Psoas muscle (tissue), 8 donors: ENCODE results near the gene KDF1. TPM values are rescaled to one million over a fixed set of nuclear protein-coding genes. Genes with fewer than 3 reads are reported as not detected.

Experiments
- ATAC-seq, 4 donors: fragments of 200-7000 bp; cut with Tn5 transposase; one replicate each; pipeline ENCODE4 v1.9.1; 2020; ENCODE audit warnings: moderate library complexity in 3 of 4, mild to moderate bottlenecking in 2 of 4
- DNase-seq, 2 donors: peaks; one replicate each; pipeline ENCODE4 v3.0.0-alpha.2; 2020
- H3K27ac ChIP-seq: fragments of 200-600 bp; one replicate; pipeline ENCODE4 v1.8.0; 2022
- H3K27me3 ChIP-seq, 3 donors: fragments of 200-600 bp in 1 of 3; one replicate each; pipeline versions ENCODE4 v1.6.1 to v1.8.0; 2013 to 2022; ENCODE audit warnings: low read length in 2 of 3, mild to moderate bottlenecking in 2 of 3, moderate library complexity in 1 of 3; ENCODE audit not compliant: insufficient read depth in 3 of 3
- H3K36me3 ChIP-seq, 2 donors: fragments of 200-600 bp in 1 of 2; one replicate each; pipeline versions ENCODE4 v1.6.1 to v1.8.0; 2013 to 2022; ENCODE audit warnings: low read depth in 1 of 2, mild to moderate bottlenecking in 1 of 2, moderate library complexity in 1 of 2; ENCODE audit not compliant: insufficient read depth in 1 of 2
- H3K4me1 ChIP-seq: fragments of 200-600 bp; one replicate; pipeline ENCODE4 v1.8.0; 2022
- H3K4me3 ChIP-seq: fragments of 200-600 bp; one replicate; pipeline ENCODE4 v1.8.0; 2022; ENCODE audit warnings: mild to moderate bottlenecking
- H3K9me3 ChIP-seq: fragments of 200-600 bp; one replicate; pipeline ENCODE4 v1.8.0; 2022
- CTCF ChIP-seq: fragments of 200-600 bp; IDR thresholded peaks from one replicate; pipeline ENCODE4 v1.8.0; 2022; ENCODE audit warnings: antibody characterized with exemption
- WGBS, 3 donors: extraction: QIAGEN DNeasy Blood & Tissue Kit; methylation state at CpG; one replicate each; pipeline versions ENCODE4 v1.1.6 to v1.1.7; 2013; 5-methylcytosine and 5-hydroxymethylcytosine counted together
- intact Hi-C, 2 donors: fragments of 100-400 bp; cut with DNase I; formaldehyde crosslinking; loops; one replicate each; pipeline versions ENCODE4 v1.11.0 to v1.14.2; 2022
- polyA plus RNA-seq, 3 donors: library from polyadenylated mRNA; stranded (reverse); fragments of 200-250 nt; gene quantifications; one replicate each; pipeline ENCODE4 v1.2.3, GENCODE V29; 2013
- total RNA-seq, 4 donors: library from RNA; stranded (reverse); fragmentation: NEBNext Ultra II Directional in 2 of 4; extraction: Animal tissue kit (Norgen Biotek cat#: 25700) in 2 of 4; gene quantifications; one replicate each; pipeline versions ENCODE4 v1.2.1 to v1.2.4, GENCODE V29; 2021 to 2023
- donor health status: healthy with polysubstance abuse.
- donor health status: DM: no; HTN: no; CAD: no; lungs with moderate emphysema.
- donor health status: Bipolar disorder and iron deficiency.
- donor health status: healthy.
- donor health status: DM: yes; HTN: yes; CAD: no.
- donor health status: DM: no; HTN: no; CAD: no.
- donor health status: DM: no; HTN: no; CAD: no.
- donor health status: DM: yes; HTN: yes; CAD: no.

KDF1 gene
- total and polyA plus RNA-seq, 7 donors = 0.01 TPM; not detected in 6

- 45 to 51% (median 51%) methylated on average over 5 of the region's 5 CpGs for WGBS, 3 donors
- peak in 3 of 4 donors; percentile 56 to 74 (median 56) for ATAC-seq
Observed at GRCh38 chr1:26915204-26915842, 44.9 kb downstream of the KDF1 start.

GRCh38 chr1:26913754-26914619 is 46.3 kb downstream of the KDF1 start, which contains the start of gene NR0B2:
TSS of gene NR0B2 (minus strand) at chr1:26913975. CDS start at chr1:26913940, 35 bp downstream.
- H3K36me3 ChIP-seq = no peaks in the 10 kb centered on the region
- TF ChIP-seq CTCF = no peak
- peaks cover 10% of the 10 kb centered on the region for H3K4me1 ChIP-seq
- H3K9me3 ChIP-seq = no peaks in the 10 kb centered on the region
- ATAC-seq = peak; percentile 77 to 84 (median 80)
- 56 to 67% (median 61%) methylated on average over 16 of the region's 16 CpGs for WGBS, 3 donors
- peak; percentile 40 to 53 for DNase-seq
- H3K27me3 ChIP-seq = no peaks in the 10 kb centered on the region
- intact Hi-C loops = no loop called here
- H3K27ac ChIP-seq = peak within 1 kb of the TSS; percentile 70
- H3K4me3 ChIP-seq = peak within 1 kb of the TSS; percentile 41

More at GRCh38 chr1:26915204-26915842, 44.9 kb downstream of the KDF1 start:
- H3K27me3 ChIP-seq = no peaks in the 10 kb centered on the region
- no peaks in the 10 kb centered on the region for H3K9me3 ChIP-seq
- H3K36me3 ChIP-seq = no peaks in the 10 kb centered on the region
- no peak for TF ChIP-seq CTCF
- intact Hi-C loops = no loop called here
- H3K27ac ChIP-seq = no peak overlapping the region
- H3K4me1 ChIP-seq = peaks cover 10% of the 10 kb centered on the region
- peak; percentile 50 to 69 for DNase-seq
- no peak overlapping the region for H3K4me3 ChIP-seq

GRCh38 chr1:26913389-26913753 is 46.9 kb downstream of the KDF1 start:
- ATAC-seq = peak in 2 of 4 donors; percentile 2 to 14

GRCh38 chr1:26912147-26912490 is 48.1 kb downstream of the KDF1 start:
- Histone ChIP-seq H3K27ac (no peak overlapping the region), H3K9me3 (no peaks in the 10 kb centered on the region), H3K27me3 (no peaks in the 10 kb centered on the region), H3K4me1 (peaks cover 10% of the 10 kb centered on the region), H3K36me3 (no peaks in the 10 kb centered on the region), H3K4me3 (no peak overlapping the region)
- DNase-seq = no peak
- intact Hi-C loops = no loop called here
- 52 to 67% (median 63%) methylated on average over 2 of the region's 2 CpGs for WGBS, 3 donors
- TF ChIP-seq CTCF = no peak
- no peak for ATAC-seq

More at GRCh38 chr1:26913389-26913753, 46.9 kb downstream of the KDF1 start:
- no peak for TF ChIP-seq CTCF
- intact Hi-C loops = no loop called here
- Histone ChIP-seq H3K4me1 (peaks cover 10% of the 10 kb centered on the region), H3K4me3 (peak overlapping the region; percentile 41), H3K9me3 (no peaks in the 10 kb centered on the region), H3K27me3 (no peaks in the 10 kb centered on the region), H3K27ac (peak overlapping the region; percentile 70), H3K36me3 (no peaks in the 10 kb centered on the region)
- no peak for DNase-seq
- 69 to 74% (median 73%) methylated on average over 5 of the region's 5 CpGs for WGBS, 3 donors
